ENCODE data around the gene UNC5B. TPM values are rescaled to one million over a fixed set of nuclear protein-coding genes. Genes with fewer than 3 reads are reported as not detected.

UNC5B gene
- total RNA-seq, 1 experiment from 2014 or later: 49.6 TPM

- TF ChIP-seq AR (CRISPR knock-in tag; IDR thresholded peaks at IDR 0.05) (no peak), FOXJ3 (CRISPR knock-in tag; IDR thresholded peaks at IDR 0.05; ENCODE audit: borderline replicate concordance) (no peak), USF2 (CRISPR knock-in tag; IDR thresholded peaks at IDR 0.05) (no peak), SMAD4 (CRISPR knock-in tag; IDR thresholded peaks at IDR 0.05) (no peak), E2F5 (CRISPR knock-in tag; IDR thresholded peaks at IDR 0.05) (no peak)
These were observed 24.8 kb upstream of the UNC5B start (continued) for GRCh38 chr10:71187600-71187999.

- peaks cover 2% of the 10 kb centered on the region; the same call in 1 of the 2 replicates for H3K27me3 Mint-ChIP-seq (ENCODE audit: low read depth)
- H3K9me3 Mint-ChIP-seq: no peaks in the 10 kb centered on the region
- no peak for TF ChIP-seq ATF1 (CRISPR knock-in tag; IDR thresholded peaks at IDR 0.05)
- no peak for TF ChIP-seq ATF3 (CRISPR knock-in tag; conservative IDR thresholded peaks at IDR 0.05)
- TF ChIP-seq ATF2 (CRISPR knock-in tag; IDR thresholded peaks at IDR 0.05; ENCODE audit: borderline replicate concordance, low read depth): no peak
- no peak for TF ChIP-seq JUN (CRISPR knock-in tag; IDR thresholded peaks at IDR 0.05)
- no peak for TF ChIP-seq ZSCAN18 (CRISPR knock-in tag; IDR thresholded peaks at IDR 0.05)
- TF ChIP-seq ZNF416 (CRISPR knock-in tag; IDR thresholded peaks at IDR 0.05): no peak
- TF ChIP-seq FOXP4 (CRISPR knock-in tag; IDR thresholded peaks at IDR 0.05): no peak
- TF ChIP-seq NFE2L1 (CRISPR knock-in tag; IDR thresholded peaks at IDR 0.05): no peak
- TF ChIP-seq ZNF423 (CRISPR knock-in tag; IDR thresholded peaks at IDR 0.05): no peak
- TF ChIP-seq CREB1 (CRISPR knock-in tag; IDR thresholded peaks at IDR 0.05): no peak
- no peak for TF ChIP-seq ZBTB43 (CRISPR knock-in tag; IDR thresholded peaks at IDR 0.05)
- TF ChIP-seq ELF4 (CRISPR knock-in tag; IDR thresholded peaks at IDR 0.05; ENCODE audit: low read depth): no peak
- H3K27ac Mint-ChIP-seq: no peak overlapping the region
- DNase-seq (ENCODE audit: low spot score) (no peak), ATAC-seq (no peak)
- H3K36me3 Mint-ChIP-seq: no peaks in the 10 kb centered on the region
- ChIA-PET POLR2A (no interaction called here), CTCF (no interaction called here)
- peaks cover 10% of the 10 kb centered on the region for H3K4me1 Mint-ChIP-seq
- no peak overlapping the region for H3K4me3 Mint-ChIP-seq
These were observed 24.2 kb upstream of the UNC5B start for GRCh38 chr10:71188201-71188600.

Measured in WTC11 (cell line).